Activated CD4-positive, alpha-beta T cell treated with anti-CD3 and anti-CD28 coated beads, Interleukin-2, amount 50 U/mL, for 4 hours (primary cell): Measurements from ENCODE around the gene CLCNKA.
A peak's percentile ranks its signal among the peaks of the same experiment; 100 is the strongest.
"Not testable (repeated sequence)": the region's sequence is repeated elsewhere in the genome, so short reads cannot be mapped to it uniquely, and the experiment has no call there.

Experiments used
- DNase-seq, 2 experiments: peaks; one replicate each; pipeline ENCODE4 v3.0.0-alpha.2; 2020

CLCNKA gene

GRCh38 chr1:16018749-16019643 lies 2.8 kb upstream of the CLCNKA start:
- no peak for DNase-seq

DNA sequence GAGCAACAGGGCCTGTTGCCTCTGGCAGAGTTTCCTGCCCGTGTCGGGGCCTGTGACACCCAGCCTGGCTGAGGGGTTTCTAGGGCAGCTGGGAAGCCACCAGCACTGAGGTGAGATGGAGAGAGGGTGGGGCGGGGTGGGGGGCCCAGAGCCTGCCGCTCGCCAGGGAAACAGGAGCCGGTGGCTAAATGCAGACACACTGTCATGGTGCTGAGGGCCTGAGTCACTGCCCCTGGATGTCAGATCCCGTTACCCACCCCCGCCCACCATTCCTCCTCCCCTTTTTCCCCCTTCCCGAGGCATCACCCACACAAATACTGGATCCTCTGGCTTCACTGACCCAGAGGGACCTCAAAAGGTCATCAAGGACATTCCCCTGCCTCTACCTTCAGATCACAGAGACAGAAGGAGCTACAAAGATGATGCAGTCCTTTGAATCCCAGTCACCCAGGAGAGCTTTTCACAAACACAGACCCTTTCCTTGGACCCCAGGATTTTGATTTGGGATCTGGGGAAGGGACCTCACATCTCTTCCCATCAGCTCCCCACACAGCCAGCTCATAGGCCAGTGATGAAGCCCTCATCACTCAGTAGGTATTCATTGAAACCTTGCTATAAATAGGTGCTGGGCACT lies 2.1 kb upstream of the CLCNKA start:
- no peak for DNase-seq

DNA sequence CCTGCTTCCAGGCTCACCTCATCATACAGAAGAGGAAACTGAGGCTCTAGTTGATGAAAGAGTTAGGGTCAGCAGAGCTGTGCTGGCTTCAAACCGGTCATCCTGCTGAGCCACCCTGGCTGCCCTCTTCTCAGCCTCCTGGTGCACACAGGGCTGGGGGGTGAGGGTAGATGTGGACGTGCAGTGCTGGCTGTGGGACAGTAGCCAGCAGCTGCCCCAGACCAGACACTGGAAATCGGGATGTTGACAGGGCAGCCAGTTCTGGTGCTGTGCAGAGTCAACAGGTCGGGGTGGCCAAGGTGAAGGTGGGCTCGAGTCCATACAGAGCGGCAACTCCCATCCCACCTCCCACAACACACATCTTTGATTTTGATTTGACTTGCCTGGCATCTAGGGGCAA lies 1.5 kb upstream of the CLCNKA start:
- no peak for DNase-seq

DNA sequence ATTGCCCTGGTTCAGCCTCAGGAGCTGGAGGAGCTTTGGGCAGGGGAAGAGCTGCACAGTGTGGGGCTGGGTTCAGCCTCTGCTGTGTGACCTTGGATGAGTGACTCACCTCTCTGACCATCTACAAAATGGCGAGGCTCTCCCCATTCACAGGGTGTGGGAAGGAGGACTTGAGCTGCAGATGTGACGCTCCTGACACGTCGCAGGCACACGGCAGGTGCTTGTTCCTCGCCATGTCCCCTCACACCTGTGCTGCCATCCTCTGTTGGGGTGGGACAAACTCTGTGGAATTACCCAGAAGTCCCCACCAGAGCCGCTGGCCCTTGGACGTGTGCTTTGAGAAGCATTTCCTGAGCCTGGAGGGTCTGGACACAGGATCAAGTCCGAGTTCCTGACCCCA lies 958 bp upstream of the CLCNKA start:
- not testable (repeated sequence) for DNase-seq

- no peak for DNase-seq
These were observed 557 bp downstream of the CLCNKA start for GRCh38 chr1:16022393-16022792.

DNA sequence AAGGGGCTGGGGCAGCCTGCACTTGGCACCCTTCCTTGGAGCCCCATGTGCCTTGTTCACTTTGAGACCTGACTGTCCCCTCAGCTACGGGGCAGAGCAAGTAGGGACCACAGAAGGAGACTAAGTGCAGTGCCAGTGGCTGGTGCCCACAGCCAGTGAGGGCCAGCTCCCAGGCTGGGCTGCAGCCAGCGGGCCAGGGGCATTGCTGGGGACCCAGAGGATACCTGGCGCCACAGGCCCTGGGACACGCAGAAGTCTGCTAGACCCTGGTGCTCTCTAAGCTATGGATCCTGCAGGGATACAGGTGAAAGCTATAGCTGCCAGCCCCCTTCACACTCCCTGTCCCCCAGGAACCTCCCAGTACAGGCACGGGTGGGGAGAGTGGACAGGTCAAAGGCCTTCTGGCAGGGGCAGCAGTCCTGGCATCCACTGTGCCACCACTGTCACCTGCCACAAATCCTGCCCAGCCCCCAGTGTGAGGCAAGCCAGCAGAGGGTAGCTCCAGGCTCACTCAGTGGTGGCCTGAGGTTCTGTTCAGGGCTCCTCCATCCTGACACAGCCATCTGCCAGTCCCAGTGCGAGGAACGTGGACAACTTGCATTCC lies 1.3 kb downstream of the CLCNKA start:
- no peak for DNase-seq

- not testable (repeated sequence) for DNase-seq
These were observed 4.5 kb downstream of the CLCNKA start for GRCh38 chr1:16026302-16026701.

GRCh38 chr1:16026723-16027484 lies 5.1 kb downstream of the CLCNKA start:
- peak; percentile 32 to 46 for DNase-seq

- no peak for DNase-seq
These were observed 6.6 kb downstream of the CLCNKA start for GRCh38 chr1:16028237-16029002.

DNA sequence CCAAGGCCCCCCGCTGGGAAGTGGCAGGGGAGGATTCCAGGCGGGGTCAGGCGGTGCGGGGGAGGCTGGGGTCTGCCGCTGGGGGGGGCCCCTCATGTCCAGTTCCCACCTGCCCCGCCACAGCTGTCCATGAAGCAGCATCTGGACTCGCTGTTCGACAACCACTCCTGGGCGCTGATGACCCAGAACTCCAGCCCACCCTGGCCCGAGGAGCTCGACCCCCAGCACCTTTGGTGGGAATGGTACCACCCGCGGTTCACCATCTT lies 7.1 kb downstream of the CLCNKA start:
- not testable (repeated sequence) for DNase-seq

DNA sequence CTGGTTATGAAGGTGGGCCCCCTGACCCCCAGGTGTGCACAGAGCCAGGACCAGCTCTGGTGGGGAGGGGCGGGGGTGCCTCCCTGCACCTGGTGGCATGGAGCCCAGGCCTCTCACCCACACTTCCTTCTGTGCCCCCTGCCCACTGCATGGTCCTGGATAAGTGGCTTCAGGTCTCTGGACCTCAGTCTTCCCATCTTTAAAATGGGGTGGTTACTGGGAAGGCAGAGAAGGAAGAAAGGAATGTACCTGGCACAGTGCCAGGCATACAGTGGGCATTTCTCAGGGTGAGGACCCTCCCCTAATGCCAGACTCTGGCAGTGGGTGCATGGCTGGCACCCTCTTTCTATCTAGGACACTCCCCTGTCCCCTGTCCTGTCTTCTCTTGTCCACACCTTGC lies 7.5 kb downstream of the CLCNKA start:
- no peak for DNase-seq

GRCh38 chr1:16031551-16031950 lies 9.7 kb downstream of the CLCNKA start:
- DNase-seq = no peak

GRCh38 chr1:16032388-16033102 lies 10.7 kb downstream of the CLCNKA start:
- peak; percentile 20 to 31 for DNase-seq

DNA sequence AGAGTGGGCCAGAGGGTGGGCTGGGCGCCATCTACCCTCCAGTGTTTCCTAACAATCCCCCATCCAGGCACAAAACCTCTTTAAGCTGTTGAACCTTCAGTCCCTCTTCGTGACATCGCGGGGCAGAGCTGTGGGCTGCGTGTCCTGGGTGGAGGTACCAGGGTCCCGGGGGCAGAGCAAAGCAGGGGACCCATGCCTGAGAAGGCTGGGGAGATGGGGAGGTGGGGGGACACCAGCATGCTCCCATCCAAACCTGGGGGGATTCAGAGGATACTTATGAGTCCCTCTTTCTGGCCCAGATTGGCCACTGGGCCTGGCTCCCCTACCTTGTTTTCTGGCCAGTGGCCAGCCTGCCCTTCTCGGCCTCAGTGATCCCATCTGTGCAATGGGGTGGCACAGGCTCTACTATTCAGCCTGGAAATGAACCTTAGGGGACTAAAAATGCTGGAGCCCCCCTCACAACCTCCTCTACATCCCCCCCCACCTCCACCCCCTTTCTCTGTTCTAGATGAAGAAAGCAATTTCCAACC lies 11.3 kb downstream of the CLCNKA start:
- DNase-seq = not testable (repeated sequence)

GRCh38 chr1:16036461-16036860 lies 14.6 kb downstream of the CLCNKA start:
- not testable (repeated sequence) for DNase-seq

- DNase-seq = no peak
These were observed 16.7 kb downstream of the CLCNKA start for GRCh38 chr1:16038620-16038912.

- not testable (repeated sequence) for DNase-seq
These were observed 18.0 kb downstream of the CLCNKA start for GRCh38 chr1:16039871-16040270.

DNA sequence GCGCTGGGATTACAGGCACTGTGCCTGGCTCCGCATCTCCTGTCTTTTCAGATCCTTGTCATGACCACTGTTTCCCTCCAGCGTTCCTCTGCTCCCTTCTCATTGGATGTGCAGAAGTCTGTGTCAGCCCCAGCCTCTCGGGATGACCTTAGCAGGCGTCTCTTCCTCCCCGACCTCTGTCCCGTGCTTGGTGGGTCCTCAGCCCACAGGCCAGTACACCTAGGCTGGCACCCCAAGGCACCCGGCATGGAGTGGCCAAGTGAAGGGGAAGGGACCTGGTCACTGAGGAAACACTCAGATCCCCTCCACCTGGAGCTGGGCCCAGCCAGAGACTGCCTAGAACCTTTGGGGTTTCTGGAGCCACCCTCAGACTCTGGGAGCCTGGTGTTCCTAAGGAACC lies 19.4 kb downstream of the CLCNKA start:
- no peak for DNase-seq

DNA sequence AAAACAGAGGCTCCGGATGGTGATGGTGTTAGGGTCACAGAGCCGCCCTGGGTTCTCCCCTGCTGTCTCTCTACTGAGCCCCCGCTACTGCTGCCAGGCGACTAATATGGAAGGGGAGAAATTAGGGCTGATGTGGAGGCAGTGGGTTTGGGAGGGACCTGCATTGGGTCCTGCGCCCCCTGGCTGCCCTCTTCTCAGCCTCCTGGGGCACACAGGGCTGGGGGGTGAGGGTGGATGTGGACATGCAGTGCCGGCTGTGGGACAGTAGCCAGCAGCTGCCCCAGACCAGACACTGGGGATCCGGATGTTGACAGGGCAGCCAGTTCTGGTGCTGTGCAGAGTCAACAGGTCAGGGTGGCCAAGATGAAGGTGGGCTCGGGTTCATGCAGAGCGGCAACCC lies 20.3 kb downstream of the CLCNKA start:
- no peak for DNase-seq

- DNase-seq = not testable (repeated sequence)
These were observed 20.8 kb downstream of the CLCNKA start for GRCh38 chr1:16042654-16043053.

DNA sequence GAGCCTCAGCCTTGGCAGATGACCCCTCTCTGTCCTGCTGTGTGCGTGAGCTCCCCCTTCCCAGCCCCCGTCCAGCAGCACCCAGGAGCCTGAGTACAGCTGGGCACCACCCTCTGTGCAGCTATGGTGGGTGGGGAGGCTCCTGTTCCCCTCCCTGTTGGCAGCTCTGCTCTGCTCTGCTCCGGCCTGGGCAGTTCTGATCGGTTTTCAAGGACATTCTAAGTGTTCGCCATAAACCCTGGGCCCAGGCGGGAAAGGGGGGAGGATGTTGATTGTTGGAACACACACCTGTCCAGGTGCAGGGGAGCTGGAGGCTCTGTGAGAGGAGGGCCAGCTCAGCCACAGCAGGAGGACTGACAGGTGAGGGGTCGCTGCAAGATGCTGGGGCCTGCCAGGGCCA lies 21.7 kb downstream of the CLCNKA start, which contains the start of gene CLCNKB:
CLCNKB (plus strand) TSS at position 262 of the 400 bp plus-strand sequence. CDS start 711 bp downstream, outside the sequence.
- DNase-seq = no peak

GRCh38 chr1:16043950-16044349 lies 22.1 kb downstream of the CLCNKA start:
- DNase-seq = no peak
